GM12878 (cell line): ENCODE data around the gene RARG.

Source experiments
- BHLHE40 ChIP-seq, 2 experiments: fragments of 450-650 bp in 1 of 2; IDR thresholded peaks; 2 replicates each; pipeline ENCODE4 v1.6.1; 2011 to 2017; ENCODE audit warnings: low read depth in 2 of 2, borderline replicate concordance in 1 of 2, improper control_type of control experiment in 1 of 2, low read length in 1 of 2, mild to moderate bottlenecking in 1 of 2
- ELK1 ChIP-seq: IDR thresholded peaks from 2 replicates; pipeline ENCODE4 v1.6.1; 2012; ENCODE audit warnings: low read depth, low read length, improper control_type of control experiment
- EP300 ChIP-seq, 2 experiments: fragments of 150-350 bp in 1 of 2; IDR thresholded peaks; 2 replicates each; pipeline ENCODE4 v1.6.1; 2011 to 2012; ENCODE audit warnings: low read depth in 2 of 2, low read length in 2 of 2, borderline replicate concordance in 1 of 2, improper control_type of control experiment in 1 of 2, inconsistent platforms in 1 of 2; ENCODE audit not compliant: control insufficient read depth in 1 of 2
- MTA2 ChIP-seq: fragments of 450-650 bp; IDR thresholded peaks from 2 replicates; pipeline ENCODE4 v1.6.1; 2016; ENCODE audit warnings: low read depth, mild to moderate bottlenecking, moderate library complexity
- NR2C2 ChIP-seq: IDR thresholded peaks from 2 replicates; pipeline ENCODE4 v1.6.1; 2011; ENCODE audit warnings: borderline replicate concordance, low read depth; ENCODE audit not compliant: control insufficient read depth, insufficient read length
- NRF1 ChIP-seq: conservative IDR thresholded peaks from 2 replicates; pipeline ENCODE4 v1.6.1; 2011; ENCODE audit warnings: mild to moderate bottlenecking, low read depth, low read length, improper control_type of control experiment
- POLR2AphosphoS5 ChIP-seq: IDR thresholded peaks from 2 replicates; pipeline ENCODE4 v1.6.1; 2011; ENCODE audit warnings: mild to moderate bottlenecking, low read length, inconsistent platforms
- RFX5 ChIP-seq: IDR thresholded peaks from 2 replicates; pipeline ENCODE4 v1.6.1; 2011; ENCODE audit warnings: low read depth, low read length, improper control_type of control experiment
- SMC3 ChIP-seq: IDR thresholded peaks from 2 replicates; pipeline ENCODE4 v1.6.1; 2011; ENCODE audit warnings: low read length, improper control_type of control experiment, borderline replicate concordance
- SP1 ChIP-seq: IDR thresholded peaks from one replicate; pipeline ENCODE4 v1.6.1; 2011; ENCODE audit warnings: low read depth, low read length
- ZBTB40 ChIP-seq: fragments of 450-650 bp; IDR thresholded peaks from 2 replicates; pipeline ENCODE4 v1.6.1; 2016; ENCODE audit warnings: mild to moderate bottlenecking, moderate library complexity, borderline replicate concordance
- TF ChIP-seq, protein P1 (sequence below), 3 experiments: IDR thresholded peaks in 2 of 3; conservative IDR thresholded peaks in 1 of 3; 2 replicates each; pipeline ENCODE4 v1.5.1; 2011; ENCODE audit warnings: low read depth in 3 of 3, low read length in 3 of 3, mild to moderate bottlenecking in 3 of 3, control low read depth in 2 of 3, moderate library complexity in 2 of 3, inconsistent platforms in 1 of 3, mixed read lengths in 1 of 3; ENCODE audit not compliant: control insufficient read depth in 2 of 3, insufficient read depth in 1 of 3; ENCODE audit errors: extremely low read depth in 1 of 3
- TF ChIP-seq, protein P2 (sequence below): IDR thresholded peaks from 2 replicates; pipeline ENCODE4 v1.6.1; 2012; ENCODE audit warnings: low read depth, low read length, improper control_type of control experiment

GRCh38 chr12:53241623-53242412 is 9.8 kb upstream of the RARG start:
- TF ChIP-seq ELK1 (no peak), EP300 (IDR thresholded peaks at IDR 0.05; ENCODE audit: borderline replicate concordance in 1 of 2, control insufficient read depth in 1 of 2, low read depth in 2 of 2, low read length in 2 of 2) (no peak), NRF1 (no peak), ZBTB40 (no peak), SMC3 (no peak), POLR2AphosphoS5 (no peak), RFX5 (no peak), BHLHE40 (IDR thresholded peaks at IDR 0.05; ENCODE audit: borderline replicate concordance in 1 of 2, low read depth in 2 of 2, low read length in 1 of 2) (no peak), SP1 (no peak), MTA2 (no peak), NR2C2 (no peak)
- TF ChIP-seq, protein P1, sequence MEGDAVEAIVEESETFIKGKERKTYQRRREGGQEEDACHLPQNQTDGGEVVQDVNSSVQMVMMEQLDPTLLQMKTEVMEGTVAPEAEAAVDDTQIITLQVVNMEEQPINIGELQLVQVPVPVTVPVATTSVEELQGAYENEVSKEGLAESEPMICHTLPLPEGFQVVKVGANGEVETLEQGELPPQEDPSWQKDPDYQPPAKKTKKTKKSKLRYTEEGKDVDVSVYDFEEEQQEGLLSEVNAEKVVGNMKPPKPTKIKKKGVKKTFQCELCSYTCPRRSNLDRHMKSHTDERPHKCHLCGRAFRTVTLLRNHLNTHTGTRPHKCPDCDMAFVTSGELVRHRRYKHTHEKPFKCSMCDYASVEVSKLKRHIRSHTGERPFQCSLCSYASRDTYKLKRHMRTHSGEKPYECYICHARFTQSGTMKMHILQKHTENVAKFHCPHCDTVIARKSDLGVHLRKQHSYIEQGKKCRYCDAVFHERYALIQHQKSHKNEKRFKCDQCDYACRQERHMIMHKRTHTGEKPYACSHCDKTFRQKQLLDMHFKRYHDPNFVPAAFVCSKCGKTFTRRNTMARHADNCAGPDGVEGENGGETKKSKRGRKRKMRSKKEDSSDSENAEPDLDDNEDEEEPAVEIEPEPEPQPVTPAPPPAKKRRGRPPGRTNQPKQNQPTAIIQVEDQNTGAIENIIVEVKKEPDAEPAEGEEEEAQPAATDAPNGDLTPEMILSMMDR (IDR thresholded peaks at IDR 0.05 in 2 of 3, conservative IDR thresholded peaks at IDR 0.05 in 1 of 3; ENCODE audit: control insufficient read depth in 2 of 3, extremely low read depth in 1 of 3, insufficient read depth in 1 of 3, low read depth in 3 of 3, low read length in 3 of 3): no peak
- TF ChIP-seq, protein P2, sequence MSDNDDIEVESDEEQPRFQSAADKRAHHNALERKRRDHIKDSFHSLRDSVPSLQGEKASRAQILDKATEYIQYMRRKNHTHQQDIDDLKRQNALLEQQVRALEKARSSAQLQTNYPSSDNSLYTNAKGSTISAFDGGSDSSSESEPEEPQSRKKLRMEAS: no peak
